ENCODE results near the gene RNF113B. TPM values are rescaled to one million over a fixed set of nuclear protein-coding genes. Genes with fewer than 3 reads are reported as not detected.

Gene RNF113B
- total and polyA plus RNA-seq, 4 experiments from 2014 or later, result not detected

- Mint-ChIP-seq H3K4me1 (no peaks in the 10 kb centered on the region), H3K27ac (no peak overlapping the region), H3K27me3 (peaks cover 6 to 9% of the 10 kb centered on the region in 2 donors), H3K4me3 (no peak overlapping the region), H3K9me3 (peaks cover 0 to 6% (median 0%) of the 10 kb centered on the region in 8 donors), H3K36me3 (no peaks in the 10 kb centered on the region)
- Histone ChIP-seq H3K27me3 (ENCODE audit: insufficient read depth, low read length) (no peaks in the 10 kb centered on the region), H3K4me3 (ENCODE audit: low read length in 2 of 2) (no peak overlapping the region), H3K36me3 (ENCODE audit: insufficient read depth, low read length) (no peaks in the 10 kb centered on the region), H3K4me1 (ENCODE audit: insufficient read depth, low read length) (no peaks in the 10 kb centered on the region), H3K9me3 (ENCODE audit: control insufficient read depth in 1 of 2, low read length in 2 of 2) (no peaks in the 10 kb centered on the region), H3K27ac (ENCODE audit: low read depth, low read length) (no peak overlapping the region)
- CTCF ChIA-PET (ENCODE audit: partially characterized antibody), result no interaction called here
- POLR2A ChIA-PET (ENCODE audit: partially characterized antibody), result no interaction called here
- DNase-seq, result no peak
- intact Hi-C loops (cut with micrococcal nuclease), result no loop called here
Observed at GRCh38 chr13:98182589-98182988, 5.5 kb upstream of the RNF113B start.

GRCh38 chr13:98182153-98182552 is 5.1 kb upstream of the RNF113B start:
- Histone ChIP-seq H3K4me1 (ENCODE audit: insufficient read depth, low read length) (no peaks in the 10 kb centered on the region), H3K9me3 (ENCODE audit: control insufficient read depth in 1 of 2, low read length in 2 of 2) (no peaks in the 10 kb centered on the region), H3K27ac (ENCODE audit: low read depth, low read length) (no peak overlapping the region), H3K36me3 (ENCODE audit: insufficient read depth, low read length) (no peaks in the 10 kb centered on the region), H3K4me3 (ENCODE audit: low read length in 2 of 2) (no peak overlapping the region), H3K27me3 (ENCODE audit: insufficient read depth, low read length) (no peaks in the 10 kb centered on the region)
- Mint-ChIP-seq H3K4me1 (no peaks in the 10 kb centered on the region), H3K9me3 (peaks cover 0 to 6% (median 0%) of the 10 kb centered on the region in 8 donors), H3K4me3 (no peak overlapping the region), H3K27me3 (peaks cover 5 to 6% of the 10 kb centered on the region in 2 donors), H3K36me3 (no peaks in the 10 kb centered on the region), H3K27ac (no peak overlapping the region)
- DNase-seq, result no peak
- ChIA-PET CTCF (ENCODE audit: partially characterized antibody) (no interaction called here), POLR2A (ENCODE audit: partially characterized antibody) (no interaction called here)
- intact Hi-C loops (cut with micrococcal nuclease), result no loop called here

- CTCF ChIA-PET (ENCODE audit: partially characterized antibody), result no interaction called here
- Histone ChIP-seq H3K36me3 (ENCODE audit: insufficient read depth, low read length) (no peaks in the 10 kb centered on the region), H3K4me1 (ENCODE audit: insufficient read depth, low read length) (no peaks in the 10 kb centered on the region), H3K9me3 (ENCODE audit: control insufficient read depth in 1 of 2, low read length in 2 of 2) (no peaks in the 10 kb centered on the region), H3K27ac (ENCODE audit: low read depth, low read length) (no peak overlapping the region), H3K27me3 (ENCODE audit: insufficient read depth, low read length) (no peaks in the 10 kb centered on the region), H3K4me3 (ENCODE audit: low read length in 2 of 2) (no peak overlapping the region)
- peaks cover 2 to 6% of the 10 kb centered on the region in 2 donors for H3K27me3 Mint-ChIP-seq
- no peak overlapping the region for H3K27ac Mint-ChIP-seq
- no peaks in the 10 kb centered on the region for H3K4me1 Mint-ChIP-seq
- H3K9me3 Mint-ChIP-seq, result peaks cover 0 to 6% (median 0%) of the 10 kb centered on the region in 8 donors
- DNase-seq, result no peak
- intact Hi-C loops (cut with micrococcal nuclease), result no loop called here
- no peak overlapping the region for H3K4me3 Mint-ChIP-seq
- H3K36me3 Mint-ChIP-seq, result no peaks in the 10 kb centered on the region
- POLR2A ChIA-PET (ENCODE audit: partially characterized antibody), result no interaction called here
Observed at GRCh38 chr13:98181111-98181815, 4.2 kb upstream of the RNF113B start.

- H3K36me3 ChIP-seq (ENCODE audit: insufficient read depth, low read length), result no peaks in the 10 kb centered on the region
- no peaks in the 10 kb centered on the region for H3K9me3 ChIP-seq (ENCODE audit: control insufficient read depth in 1 of 2, low read length in 2 of 2)
- H3K27ac Mint-ChIP-seq, result no peak overlapping the region
- peaks cover 0 to 6% of the 10 kb centered on the region in 2 donors for H3K27me3 Mint-ChIP-seq
- H3K4me1 ChIP-seq (ENCODE audit: insufficient read depth, low read length), result no peaks in the 10 kb centered on the region
- CTCF ChIA-PET (ENCODE audit: partially characterized antibody), result no interaction called here
- H3K36me3 Mint-ChIP-seq, result no peaks in the 10 kb centered on the region
- H3K4me1 Mint-ChIP-seq, result no peaks in the 10 kb centered on the region
- H3K27ac ChIP-seq (ENCODE audit: low read depth, low read length), result no peak overlapping the region
- no peak overlapping the region for H3K4me3 ChIP-seq (ENCODE audit: low read length in 2 of 2)
- H3K27me3 ChIP-seq (ENCODE audit: insufficient read depth, low read length), result no peaks in the 10 kb centered on the region
- no peak overlapping the region for H3K4me3 Mint-ChIP-seq
- POLR2A ChIA-PET (ENCODE audit: partially characterized antibody), result no interaction called here
- intact Hi-C loops (cut with micrococcal nuclease), result no loop called here
- peaks cover 0 to 6% (median 0%) of the 10 kb centered on the region in 8 donors for H3K9me3 Mint-ChIP-seq
- DNase-seq, result no peak
Observed at GRCh38 chr13:98180092-98180491, 3.0 kb upstream of the RNF113B start.

GRCh38 chr13:98175823-98176222 is 1.2 kb downstream of the RNF113B start:
- no peaks in the 10 kb centered on the region for H3K9me3 ChIP-seq (ENCODE audit: control insufficient read depth in 1 of 2, low read length in 2 of 2)
- POLR2A ChIA-PET (ENCODE audit: partially characterized antibody), result no interaction called here
- Mint-ChIP-seq H3K36me3 (no peaks in the 10 kb centered on the region), H3K4me1 (no peaks in the 10 kb centered on the region), H3K4me3 (no peak overlapping the region), H3K27ac (no peak overlapping the region), H3K9me3 (peaks cover 0 to 6% (median 0%) of the 10 kb centered on the region in 8 donors), H3K27me3 (peaks cover 6 to 12% of the 10 kb centered on the region in 2 donors)
- no peak overlapping the region for H3K4me3 ChIP-seq (ENCODE audit: low read length in 2 of 2)
- CTCF ChIA-PET (ENCODE audit: partially characterized antibody), result no interaction called here
- no peaks in the 10 kb centered on the region for H3K4me1 ChIP-seq (ENCODE audit: insufficient read depth, low read length)
- H3K27ac ChIP-seq (ENCODE audit: low read depth, low read length), result no peak overlapping the region
- H3K27me3 ChIP-seq (ENCODE audit: insufficient read depth, low read length), result no peaks in the 10 kb centered on the region
- intact Hi-C loops (cut with micrococcal nuclease), result no loop called here
- H3K36me3 ChIP-seq (ENCODE audit: insufficient read depth, low read length), result no peaks in the 10 kb centered on the region
- DNase-seq, result no peak

- H3K27ac Mint-ChIP-seq, result no peak overlapping the region
- H3K4me3 ChIP-seq (ENCODE audit: low read length in 2 of 2), result no peak overlapping the region
- H3K27ac ChIP-seq (ENCODE audit: low read depth, low read length), result no peak overlapping the region
- H3K9me3 ChIP-seq (ENCODE audit: control insufficient read depth in 1 of 2, low read length in 2 of 2), result no peaks in the 10 kb centered on the region
- no peaks in the 10 kb centered on the region for H3K4me1 Mint-ChIP-seq
- H3K36me3 Mint-ChIP-seq, result no peaks in the 10 kb centered on the region
- no peak for DNase-seq
- no peak overlapping the region for H3K4me3 Mint-ChIP-seq
- CTCF ChIA-PET (ENCODE audit: partially characterized antibody), result no interaction called here
- intact Hi-C loops (cut with micrococcal nuclease), result no loop called here
- POLR2A ChIA-PET (ENCODE audit: partially characterized antibody), result no interaction called here
- H3K4me1 ChIP-seq (ENCODE audit: insufficient read depth, low read length), result no peaks in the 10 kb centered on the region
- peaks cover 6 to 12% of the 10 kb centered on the region in 2 donors for H3K27me3 Mint-ChIP-seq
- no peaks in the 10 kb centered on the region for H3K36me3 ChIP-seq (ENCODE audit: insufficient read depth, low read length)
- H3K9me3 Mint-ChIP-seq, result peaks cover 0 to 3% (median 0%) of the 10 kb centered on the region in 8 donors
- H3K27me3 ChIP-seq (ENCODE audit: insufficient read depth, low read length), result no peaks in the 10 kb centered on the region
Observed at GRCh38 chr13:98175043-98175442, 2.0 kb downstream of the RNF113B start.

- no peak overlapping the region for H3K4me3 ChIP-seq (ENCODE audit: low read length in 2 of 2)
- Mint-ChIP-seq H3K4me3 (no peak overlapping the region), H3K27me3 (peaks cover 6 to 12% of the 10 kb centered on the region in 2 donors), H3K4me1 (no peaks in the 10 kb centered on the region), H3K9me3 (peaks cover 0 to 3% (median 0%) of the 10 kb centered on the region in 8 donors), H3K27ac (no peak overlapping the region), H3K36me3 (no peaks in the 10 kb centered on the region)
- no peaks in the 10 kb centered on the region for H3K36me3 ChIP-seq (ENCODE audit: insufficient read depth, low read length)
- intact Hi-C loops (cut with micrococcal nuclease), result no loop called here
- ChIA-PET CTCF (ENCODE audit: partially characterized antibody) (no interaction called here), POLR2A (ENCODE audit: partially characterized antibody) (no interaction called here)
- no peak for DNase-seq
- no peaks in the 10 kb centered on the region for H3K27me3 ChIP-seq (ENCODE audit: insufficient read depth, low read length)
- no peaks in the 10 kb centered on the region for H3K9me3 ChIP-seq (ENCODE audit: control insufficient read depth in 1 of 2, low read length in 2 of 2)
- no peak overlapping the region for H3K27ac ChIP-seq (ENCODE audit: low read depth, low read length)
- no peaks in the 10 kb centered on the region for H3K4me1 ChIP-seq (ENCODE audit: insufficient read depth, low read length)
Observed at GRCh38 chr13:98174307-98174706, 2.8 kb downstream of the RNF113B start.

Measured in CD4-positive, alpha-beta memory T cell (primary cell).